ENCODE data around the gene TRMT1L.

Gene TRMT1L

GRCh38 chr1:185111873-185112272 is 44.9 kb downstream of the TRMT1L start:
- no peak for ATAC-seq

- no peak for ATAC-seq
Observed at GRCh38 chr1:185110145-185110544, 46.6 kb downstream of the TRMT1L start.

GRCh38 chr1:185108321-185108720 is 48.4 kb downstream of the TRMT1L start:
- ATAC-seq = no peak

GRCh38 chr1:185105121-185105520 is 51.6 kb downstream of the TRMT1L start:
- no peak for ATAC-seq

- no peak for ATAC-seq
Observed at GRCh38 chr1:185104083-185104482, 52.7 kb downstream of the TRMT1L start.

GRCh38 chr1:185096531-185096930 is 60.2 kb downstream of the TRMT1L start:
- no peak for ATAC-seq

- no peak for ATAC-seq
Observed at GRCh38 chr1:185094761-185095160, 62.0 kb downstream of the TRMT1L start.

GRCh38 chr1:185091480-185091879 is 65.3 kb downstream of the TRMT1L start:
- ATAC-seq = no peak

GRCh38 chr1:185087746-185088145 is 69.0 kb downstream of the TRMT1L start:
- no peak for ATAC-seq

- ATAC-seq = no peak
Observed at GRCh38 chr1:185087101-185087500, 69.7 kb downstream of the TRMT1L start.

GRCh38 chr1:185083818-185084217 is 72.9 kb downstream of the TRMT1L start:
- ATAC-seq = no peak

GRCh38 chr1:185080422-185080821 is 76.3 kb downstream of the TRMT1L start:
- no peak for ATAC-seq

- no peak for ATAC-seq
Observed at GRCh38 chr1:185077374-185077773, 79.4 kb downstream of the TRMT1L start.

- ATAC-seq = no peak
Observed at GRCh38 chr1:185075476-185075875, 81.3 kb downstream of the TRMT1L start.

- no peak for ATAC-seq
Observed at GRCh38 chr1:185074307-185074706, 82.4 kb downstream of the TRMT1L start.

- no peak for ATAC-seq
Observed at GRCh38 chr1:185073725-185074124, 83.0 kb downstream of the TRMT1L start.

GRCh38 chr1:185070051-185070450 is 86.7 kb downstream of the TRMT1L start:
- no peak for ATAC-seq

GRCh38 chr1:185069202-185069772 is 87.5 kb downstream of the TRMT1L start:
- no peak for ATAC-seq

GRCh38 chr1:185068341-185068740 is 88.4 kb downstream of the TRMT1L start:
- ATAC-seq = no peak

Data from activated CD4-positive, CD25-positive, alpha-beta regulatory T cell treated with anti-CD3 and anti-CD28 coated beads, Interleukin-2, amount 50 U/mL, for 24 hours (primary cell).